ENCODE measurements around the gene ZPBP2. TPM values are rescaled to one million over a fixed set of nuclear protein-coding genes. Genes with fewer than 3 reads are reported as not detected.

ZPBP2 gene
- total and polyA plus RNA-seq, 2 donors (not counting 1 experiment from before 2014, with no cell fraction given): not detected

DNA sequence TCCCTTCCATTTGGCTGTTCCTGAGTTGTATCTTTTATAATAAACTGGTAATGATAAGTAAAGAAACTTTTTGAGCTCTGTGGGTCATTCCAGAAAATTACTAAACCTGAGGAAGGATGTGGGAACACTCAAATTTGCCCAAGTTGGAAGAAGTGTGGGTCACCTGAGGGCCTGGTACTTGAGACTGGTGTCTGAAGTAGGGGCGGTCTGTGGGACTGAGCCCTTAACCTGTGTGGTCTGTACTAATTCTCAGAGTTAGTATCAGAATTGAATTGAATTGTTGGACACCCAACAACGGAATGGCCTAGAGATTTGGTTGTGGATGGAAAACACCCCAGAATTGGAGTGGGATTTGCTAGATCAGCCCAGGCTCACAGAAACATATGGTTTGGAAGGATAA, 47.0 kb upstream of the ZPBP2 start:
- DNase-seq (ENCODE audit: low read depth in 2 of 2): no peak
- Histone ChIP-seq H4K20me1 (ENCODE audit: control insufficient read depth, extremely low read depth, insufficient read depth, low read length) (no peaks in the 10 kb centered on the region), H3K27ac (ENCODE audit: insufficient read depth, low read length) (no peak overlapping the region), H3K4me3 (replicated peaks in 1 of 4; ENCODE audit: control extremely low read depth in 1 of 4, insufficient read depth in 1 of 4, low read depth in 3 of 4, low read length in 4 of 4) (no peak overlapping the region), H2AFZ (ENCODE audit: low read length) (no peak overlapping the region), H3K36me3 (ENCODE audit: control insufficient read depth, insufficient read depth, low read length) (no peaks in the 10 kb centered on the region), H3K9me3 (ENCODE audit: control insufficient read depth, insufficient read depth, low read depth, low read length) (no peaks in the 10 kb centered on the region), H3K79me2 (ENCODE audit: control insufficient read depth, insufficient read depth, low read length) (no peaks in the 10 kb centered on the region), H3K4me1 (ENCODE audit: control insufficient read depth, extremely low read depth, insufficient read depth, low read length) (no peaks in the 10 kb centered on the region), H3K4me2 (ENCODE audit: extremely low read depth, insufficient read depth, low read length) (no peak overlapping the region), H3K27me3 (ENCODE audit: control insufficient read depth, insufficient read depth, low read length) (no peaks in the 10 kb centered on the region), H3K9ac (ENCODE audit: insufficient read depth, low read length) (no peak overlapping the region)
- TF ChIP-seq CTCF (conservative IDR thresholded peaks at IDR 0.05 in 1 of 2, IDR thresholded peaks at IDR 0.05 in 1 of 2; ENCODE audit: low read depth in 1 of 2, low read length in 2 of 2) (no peak), EZH2 (IDR thresholded peaks at IDR 0.05; ENCODE audit: low read length, missing control alignments) (no peak)

GRCh38 chr17:39822051-39822451, 46.0 kb upstream of the ZPBP2 start:
- Histone ChIP-seq H2AFZ (ENCODE audit: low read length) (no peak overlapping the region), H3K27me3 (ENCODE audit: control insufficient read depth, insufficient read depth, low read length) (no peaks in the 10 kb centered on the region), H3K4me1 (ENCODE audit: control insufficient read depth, extremely low read depth, insufficient read depth, low read length) (no peaks in the 10 kb centered on the region), H4K20me1 (ENCODE audit: control insufficient read depth, extremely low read depth, insufficient read depth, low read length) (no peaks in the 10 kb centered on the region), H3K4me2 (ENCODE audit: extremely low read depth, insufficient read depth, low read length) (no peak overlapping the region), H3K9ac (ENCODE audit: insufficient read depth, low read length) (no peak overlapping the region), H3K27ac (ENCODE audit: insufficient read depth, low read length) (no peak overlapping the region), H3K79me2 (ENCODE audit: control insufficient read depth, insufficient read depth, low read length) (no peaks in the 10 kb centered on the region), H3K4me3 (replicated peaks in 1 of 4; ENCODE audit: control extremely low read depth in 1 of 4, insufficient read depth in 1 of 4, low read depth in 3 of 4, low read length in 4 of 4) (no peak overlapping the region), H3K9me3 (ENCODE audit: control insufficient read depth, insufficient read depth, low read depth, low read length) (no peaks in the 10 kb centered on the region), H3K36me3 (ENCODE audit: control insufficient read depth, insufficient read depth, low read length) (no peaks in the 10 kb centered on the region)
- TF ChIP-seq EZH2 (IDR thresholded peaks at IDR 0.05; ENCODE audit: low read length, missing control alignments) (no peak), CTCF (conservative IDR thresholded peaks at IDR 0.05 in 1 of 2, IDR thresholded peaks at IDR 0.05 in 1 of 2; ENCODE audit: low read depth in 1 of 2, low read length in 2 of 2) (no peak)
- DNase-seq (ENCODE audit: low read depth in 2 of 2): no peak

DNA sequence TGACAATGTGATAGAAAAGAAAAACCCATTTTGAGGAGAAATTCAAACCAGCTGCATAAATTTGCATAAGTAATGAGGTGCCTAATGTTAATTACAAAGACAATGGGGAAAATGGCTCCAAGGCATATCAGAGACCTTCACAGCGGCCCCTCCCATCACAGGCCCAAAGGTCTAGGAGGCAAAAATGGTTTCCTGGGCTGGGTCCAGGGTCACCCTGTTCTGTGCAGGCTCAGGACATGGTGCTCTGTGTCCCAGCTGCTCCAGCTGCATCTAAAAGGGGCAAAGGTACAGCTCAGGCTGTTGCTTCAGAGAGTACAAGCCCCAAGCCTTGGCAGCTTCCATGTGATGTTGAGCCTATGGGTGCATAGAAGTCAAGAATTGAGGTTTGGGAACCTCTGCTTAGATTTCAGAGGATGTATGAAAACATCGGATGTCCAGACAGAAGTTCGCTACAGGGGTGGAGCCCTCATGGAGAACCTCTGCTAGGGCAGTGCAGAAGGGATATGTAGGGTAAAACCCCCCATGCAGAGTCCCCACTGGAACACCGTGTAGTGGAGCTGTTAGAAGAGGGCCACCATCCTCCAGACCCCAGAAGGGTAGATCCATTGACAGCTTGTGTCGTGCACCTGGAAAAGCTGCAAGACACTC, 44.5 kb upstream of the ZPBP2 start:
- Histone ChIP-seq H3K79me2 (ENCODE audit: control insufficient read depth, insufficient read depth, low read length) (no peaks in the 10 kb centered on the region), H3K27me3 (ENCODE audit: control insufficient read depth, insufficient read depth, low read length) (no peaks in the 10 kb centered on the region), H2AFZ (ENCODE audit: low read length) (no peak overlapping the region), H3K4me2 (ENCODE audit: extremely low read depth, insufficient read depth, low read length) (no peak overlapping the region), H3K9ac (ENCODE audit: insufficient read depth, low read length) (no peak overlapping the region), H3K9me3 (ENCODE audit: control insufficient read depth, insufficient read depth, low read depth, low read length) (no peaks in the 10 kb centered on the region), H3K4me3 (replicated peaks in 1 of 4; ENCODE audit: control extremely low read depth in 1 of 4, insufficient read depth in 1 of 4, low read depth in 3 of 4, low read length in 4 of 4) (no peak overlapping the region), H4K20me1 (ENCODE audit: control insufficient read depth, extremely low read depth, insufficient read depth, low read length) (no peaks in the 10 kb centered on the region), H3K4me1 (ENCODE audit: control insufficient read depth, extremely low read depth, insufficient read depth, low read length) (no peaks in the 10 kb centered on the region), H3K27ac (ENCODE audit: insufficient read depth, low read length) (no peak overlapping the region), H3K36me3 (ENCODE audit: control insufficient read depth, insufficient read depth, low read length) (no peaks in the 10 kb centered on the region)
- TF ChIP-seq CTCF (conservative IDR thresholded peaks at IDR 0.05 in 1 of 2, IDR thresholded peaks at IDR 0.05 in 1 of 2; ENCODE audit: low read depth in 1 of 2, low read length in 2 of 2): no peak
- TF ChIP-seq EZH2 (IDR thresholded peaks at IDR 0.05; ENCODE audit: low read length, missing control alignments): no peak
- no peak for DNase-seq (ENCODE audit: low read depth in 2 of 2)

All from fibroblast of lung (primary cell).